Measurements from ENCODE around the gene CACNA1F.

The CACNA1F gene

DNA sequence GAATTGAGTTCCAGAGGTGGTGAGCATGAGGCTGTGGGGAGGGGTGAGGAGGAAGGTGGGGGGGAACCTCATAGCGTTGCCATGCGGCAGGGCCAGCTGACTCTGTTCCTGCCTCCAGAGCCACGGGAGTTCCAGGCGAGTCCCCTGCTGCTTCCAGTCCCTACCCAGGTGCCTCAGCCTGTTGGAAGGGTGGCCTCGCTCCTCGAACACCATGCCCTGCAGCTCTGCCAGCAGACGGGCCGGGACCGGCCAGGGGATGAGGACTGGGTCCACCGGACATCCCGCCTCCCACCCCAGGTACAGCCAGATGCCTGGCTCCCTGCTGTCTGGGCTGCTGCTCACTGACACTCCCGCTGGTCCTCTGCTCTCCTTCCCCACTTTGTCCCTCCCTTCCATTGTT lies 10.0 kb upstream of the CACNA1F start:
- 93% methylated on average over 12 of the region's 12 CpGs for WGBS (ENCODE audit: insufficient coverage)
- no peak overlapping the region for H3K4me3 ChIP-seq (ENCODE audit: control insufficient read depth in 1 of 7, extremely low read depth in 1 of 7, insufficient read depth in 4 of 7, low read depth in 2 of 7, low read length in 6 of 7)
- POLR2A ChIA-PET, result no interaction called here
- peaks cover 4 to 48% (median 17%) of the 10 kb centered on the region in 4 experiments for H3K36me3 ChIP-seq (ENCODE audit: control insufficient read depth in 4 of 4, insufficient read depth in 4 of 4, low read length in 3 of 4)
- H3K9me3 ChIP-seq (ENCODE audit: control extremely low read depth in 1 of 5, control insufficient read depth in 4 of 5, insufficient read depth in 2 of 5, low read depth in 1 of 5, low read length in 4 of 5), result no peaks in the 10 kb centered on the region
- H3K4me1 ChIP-seq (ENCODE audit: control extremely low read depth in 1 of 4, control insufficient read depth in 4 of 4, insufficient read depth in 4 of 4, low read length in 3 of 4), result no peaks in the 10 kb centered on the region
- DNase-seq, result no peak
- H3K27me3 ChIP-seq (replicated peaks in 2 of 5; ENCODE audit: control insufficient read depth in 4 of 5, insufficient read depth in 5 of 5, low read length in 4 of 5), result no peaks in the 10 kb centered on the region
- H3K27ac ChIP-seq (ENCODE audit: insufficient read depth in 1 of 2, low read depth in 1 of 2, low read length in 2 of 2, poor library complexity in 1 of 2, severe bottlenecking in 2 of 2), result no peak overlapping the region
- CTCF ChIA-PET, result no interaction called here

DNA sequence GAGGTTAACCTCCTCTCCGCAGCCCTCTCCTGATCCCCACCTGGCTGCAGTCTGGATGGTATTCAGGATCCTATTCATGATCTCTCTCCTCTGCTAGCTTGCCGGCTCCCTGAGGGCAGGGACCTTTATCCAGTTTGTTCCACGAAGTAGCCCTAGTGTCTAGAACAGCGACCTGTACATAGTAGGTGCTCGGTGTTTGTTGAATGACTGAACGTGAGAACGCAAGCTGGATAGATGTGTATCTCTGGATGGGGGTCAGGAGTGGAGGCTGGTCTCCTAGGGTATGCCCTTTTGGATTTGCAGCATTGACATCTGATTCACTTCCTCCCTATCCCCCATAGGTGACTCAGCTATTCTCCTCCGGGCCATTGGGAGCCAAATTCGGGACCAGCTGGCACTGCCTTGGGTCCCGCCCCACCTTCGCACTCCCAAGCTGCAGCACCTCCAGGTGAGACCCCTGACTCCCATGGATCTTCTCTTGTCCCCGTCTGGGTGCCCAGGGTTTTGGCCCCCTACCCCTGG lies 9.5 kb upstream of the CACNA1F start:
- Histone ChIP-seq H3K9me3 (ENCODE audit: control extremely low read depth in 1 of 5, control insufficient read depth in 4 of 5, insufficient read depth in 2 of 5, low read depth in 1 of 5, low read length in 4 of 5) (no peaks in the 10 kb centered on the region), H3K27me3 (replicated peaks in 2 of 5; ENCODE audit: control insufficient read depth in 4 of 5, insufficient read depth in 5 of 5, low read length in 4 of 5) (no peaks in the 10 kb centered on the region), H3K27ac (ENCODE audit: insufficient read depth in 1 of 2, low read depth in 1 of 2, low read length in 2 of 2, poor library complexity in 1 of 2, severe bottlenecking in 2 of 2) (no peak overlapping the region), H3K36me3 (ENCODE audit: control insufficient read depth in 4 of 4, insufficient read depth in 4 of 4, low read length in 3 of 4) (peaks cover 4 to 42% (median 15%) of the 10 kb centered on the region in 4 experiments), H3K4me1 (ENCODE audit: control extremely low read depth in 1 of 4, control insufficient read depth in 4 of 4, insufficient read depth in 4 of 4, low read length in 3 of 4) (peaks cover 0 to under 1% (median 0%) of the 10 kb centered on the region in 4 experiments), H3K4me3 (ENCODE audit: control insufficient read depth in 1 of 7, extremely low read depth in 1 of 7, insufficient read depth in 4 of 7, low read depth in 2 of 7, low read length in 6 of 7) (no peak overlapping the region)
- no peak for DNase-seq
- WGBS (ENCODE audit: insufficient coverage), result 83% methylated on average over 9 of the region's 12 CpGs
- ChIA-PET CTCF (no interaction called here), POLR2A (interaction anchor here (0.7 kb wide), 1 partner anchor 76 kb away, joined by 3 read pairs; no protein-coding TSS in a partner anchor)

DNA sequence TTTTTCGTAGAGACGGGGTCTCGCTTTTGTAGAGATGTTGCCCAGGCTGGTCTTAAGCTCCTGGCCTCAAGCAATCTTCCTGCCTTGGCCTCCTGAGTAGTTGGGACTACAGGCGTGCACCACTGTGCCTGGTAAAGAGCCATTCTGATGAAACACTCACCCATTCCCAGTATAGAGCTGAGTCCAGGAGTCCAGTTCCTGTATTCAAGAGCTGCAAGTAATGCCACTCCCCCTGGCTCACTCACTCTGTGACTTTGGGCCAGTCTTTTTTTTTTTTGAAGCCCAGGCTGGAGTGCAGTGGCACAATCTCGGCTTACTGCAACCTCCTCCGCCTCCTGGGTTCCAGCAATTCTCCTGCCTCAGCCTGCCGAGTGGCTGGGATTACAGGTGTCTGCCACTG lies 5.6 kb upstream of the CACNA1F start:
- 92% methylated on average over 4 of the region's 7 CpGs for WGBS (ENCODE audit: insufficient coverage)
- Histone ChIP-seq H3K36me3 (ENCODE audit: control insufficient read depth in 4 of 4, insufficient read depth in 4 of 4, low read length in 3 of 4) (peaks cover 2 to 19% (median 12%) of the 10 kb centered on the region in 4 experiments), H3K4me3 (ENCODE audit: control insufficient read depth in 1 of 7, extremely low read depth in 1 of 7, insufficient read depth in 4 of 7, low read depth in 2 of 7, low read length in 6 of 7) (no peak overlapping the region), H3K9me3 (ENCODE audit: control extremely low read depth in 1 of 5, control insufficient read depth in 4 of 5, insufficient read depth in 2 of 5, low read depth in 1 of 5, low read length in 4 of 5) (no peaks in the 10 kb centered on the region), H3K27ac (ENCODE audit: insufficient read depth in 1 of 2, low read depth in 1 of 2, low read length in 2 of 2, poor library complexity in 1 of 2, severe bottlenecking in 2 of 2) (no peak overlapping the region), H3K27me3 (replicated peaks in 2 of 5; ENCODE audit: control insufficient read depth in 4 of 5, insufficient read depth in 5 of 5, low read length in 4 of 5) (no peaks in the 10 kb centered on the region), H3K4me1 (ENCODE audit: control extremely low read depth in 1 of 4, control insufficient read depth in 4 of 4, insufficient read depth in 4 of 4, low read length in 3 of 4) (peaks cover 0 to 17% (median 12%) of the 10 kb centered on the region in 4 experiments)
- ChIA-PET POLR2A (no interaction called here), CTCF (interaction anchor here (0.6 kb wide), 1 partner anchor 451 kb away, joined by 3 read pairs; no protein-coding TSS in a partner anchor)
- DNase-seq, result no peak

DNA sequence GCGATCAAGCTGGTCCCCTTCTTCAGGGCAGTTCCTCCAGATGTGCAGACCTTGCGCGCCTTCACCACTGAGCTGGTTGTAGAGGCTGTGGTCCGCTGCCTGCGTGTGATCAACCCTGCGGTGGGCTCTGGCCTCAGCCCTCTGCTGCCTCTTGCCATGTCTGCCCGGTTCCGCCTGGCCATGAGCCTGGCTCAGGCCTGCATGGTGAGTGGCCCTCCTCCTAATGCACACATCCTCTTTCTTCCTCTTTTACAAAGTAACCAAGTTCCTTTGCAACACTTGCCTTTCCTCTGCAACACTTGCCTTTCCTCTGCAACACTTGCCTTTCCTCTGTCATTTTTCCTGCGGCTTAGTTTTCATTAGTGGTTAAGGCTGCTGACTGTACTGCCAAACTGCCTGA lies 3.9 kb upstream of the CACNA1F start:
- CTCF ChIA-PET, result interaction anchor here (1.7 kb wide), 1 partner anchor 45 kb away, joined by 4 read pairs; no protein-coding TSS in a partner anchor
- DNase-seq, result peak; percentile 12 to 73 (median 65)
- H3K27ac ChIP-seq (ENCODE audit: insufficient read depth in 1 of 2, low read depth in 1 of 2, low read length in 2 of 2, poor library complexity in 1 of 2, severe bottlenecking in 2 of 2), result no peak overlapping the region
- peaks cover 0 to 17% (median 12%) of the 10 kb centered on the region in 4 experiments for H3K4me1 ChIP-seq (ENCODE audit: control extremely low read depth in 1 of 4, control insufficient read depth in 4 of 4, insufficient read depth in 4 of 4, low read length in 3 of 4)
- no peaks in the 10 kb centered on the region for H3K9me3 ChIP-seq (ENCODE audit: control extremely low read depth in 1 of 5, control insufficient read depth in 4 of 5, insufficient read depth in 2 of 5, low read depth in 1 of 5, low read length in 4 of 5)
- POLR2A ChIA-PET, result no interaction called here
- H3K27me3 ChIP-seq (replicated peaks in 2 of 5; ENCODE audit: control insufficient read depth in 4 of 5, insufficient read depth in 5 of 5, low read length in 4 of 5), result no peaks in the 10 kb centered on the region
- peak overlapping the region in 3 of 7 experiments; percentile 1 to 20 (median 16) for H3K4me3 ChIP-seq (ENCODE audit: control insufficient read depth in 1 of 7, extremely low read depth in 1 of 7, insufficient read depth in 4 of 7, low read depth in 2 of 7, low read length in 6 of 7)
- peaks cover 0 to 5% (median 0%) of the 10 kb centered on the region in 4 experiments for H3K36me3 ChIP-seq (ENCODE audit: control insufficient read depth in 4 of 4, insufficient read depth in 4 of 4, low read length in 3 of 4)
- 72% methylated on average over 8 of the region's 9 CpGs for WGBS (ENCODE audit: insufficient coverage)

DNA sequence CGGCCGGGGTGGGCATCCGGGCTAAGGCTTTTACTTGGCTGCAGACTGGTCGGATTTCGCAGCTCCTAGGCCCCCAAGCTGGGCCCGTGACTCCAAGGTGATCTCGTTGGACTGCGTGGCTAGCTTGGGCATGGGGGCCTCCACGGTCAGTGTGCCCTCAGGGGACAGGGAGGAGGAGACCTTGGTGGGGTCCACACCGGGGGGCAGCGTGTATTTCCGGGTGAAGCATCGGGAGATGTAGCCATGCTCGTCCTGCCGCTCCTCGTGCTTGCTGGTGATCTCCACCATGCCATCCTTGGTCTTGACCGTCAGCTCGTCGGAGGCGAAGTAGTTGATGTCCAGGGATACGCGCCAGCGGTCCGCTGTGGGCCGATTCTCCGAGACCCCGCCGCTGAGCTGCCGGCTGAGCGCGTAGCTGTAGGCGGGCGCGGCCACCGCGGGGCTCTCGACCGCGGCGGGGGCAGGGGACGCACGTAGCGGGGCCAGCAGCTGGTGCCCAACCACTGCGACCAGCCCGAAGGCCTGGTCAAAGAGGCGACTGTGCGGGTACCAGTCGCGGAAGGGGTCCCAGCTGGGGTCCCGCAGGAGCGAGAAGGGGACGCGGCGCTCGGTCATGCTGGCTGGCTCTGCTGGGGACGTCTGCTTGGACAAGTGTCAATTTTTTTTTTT lies 881 bp upstream of the CACNA1F start:
- Histone ChIP-seq H3K4me3 (ENCODE audit: control insufficient read depth in 1 of 7, extremely low read depth in 1 of 7, insufficient read depth in 4 of 7, low read depth in 2 of 7, low read length in 6 of 7) (no peak overlapping the region), H3K9me3 (ENCODE audit: control extremely low read depth in 1 of 5, control insufficient read depth in 4 of 5, insufficient read depth in 2 of 5, low read depth in 1 of 5, low read length in 4 of 5) (no peaks in the 10 kb centered on the region), H3K36me3 (ENCODE audit: control insufficient read depth in 4 of 4, insufficient read depth in 4 of 4, low read length in 3 of 4) (no peaks in the 10 kb centered on the region), H3K27ac (ENCODE audit: insufficient read depth in 1 of 2, low read depth in 1 of 2, low read length in 2 of 2, poor library complexity in 1 of 2, severe bottlenecking in 2 of 2) (no peak overlapping the region), H3K4me1 (ENCODE audit: control extremely low read depth in 1 of 4, control insufficient read depth in 4 of 4, insufficient read depth in 4 of 4, low read length in 3 of 4) (peaks cover 0 to 30% (median 19%) of the 10 kb centered on the region in 4 experiments), H3K27me3 (replicated peaks in 2 of 5; ENCODE audit: control insufficient read depth in 4 of 5, insufficient read depth in 5 of 5, low read length in 4 of 5) (no peaks in the 10 kb centered on the region)
- ChIA-PET CTCF (interaction anchor here (1.6 to 1.7 kb wide), 2 partner anchors 14 to 42 kb away, joined by 3 to 6 read pairs; no protein-coding TSS in a partner anchor), POLR2A (no interaction called here)
- no peak for DNase-seq
- 78% methylated on average over 54 of the region's 56 CpGs for WGBS (ENCODE audit: insufficient coverage)

DNA sequence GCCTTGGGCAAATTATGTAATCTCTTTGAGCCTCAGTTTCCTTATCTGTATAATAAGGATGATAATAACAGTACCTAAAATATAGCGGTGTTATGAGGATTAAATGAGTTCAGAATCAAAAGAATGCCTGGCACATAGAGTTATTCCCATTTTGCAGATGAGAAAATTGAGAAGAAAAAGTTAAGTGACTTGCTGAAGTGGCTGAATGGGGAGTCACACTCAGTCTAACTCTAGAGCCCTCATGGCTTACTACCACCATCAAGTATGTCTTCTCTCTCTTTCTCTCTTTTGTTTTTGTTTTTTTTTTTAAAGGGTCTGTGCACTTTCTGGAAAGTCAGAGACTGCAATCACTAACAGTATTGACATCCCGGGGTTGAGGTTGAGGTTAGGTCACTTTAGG lies 615 bp downstream of the CACNA1F start:
- no peak overlapping the region for H3K27ac ChIP-seq (ENCODE audit: insufficient read depth in 1 of 2, low read depth in 1 of 2, low read length in 2 of 2, poor library complexity in 1 of 2, severe bottlenecking in 2 of 2)
- no peaks in the 10 kb centered on the region for H3K9me3 ChIP-seq (ENCODE audit: control extremely low read depth in 1 of 5, control insufficient read depth in 4 of 5, insufficient read depth in 2 of 5, low read depth in 1 of 5, low read length in 4 of 5)
- H3K27me3 ChIP-seq (replicated peaks in 2 of 5; ENCODE audit: control insufficient read depth in 4 of 5, insufficient read depth in 5 of 5, low read length in 4 of 5), result no peaks in the 10 kb centered on the region
- peaks cover 0 to 29% (median 18%) of the 10 kb centered on the region in 4 experiments for H3K4me1 ChIP-seq (ENCODE audit: control extremely low read depth in 1 of 4, control insufficient read depth in 4 of 4, insufficient read depth in 4 of 4, low read length in 3 of 4)
- POLR2A ChIA-PET, result interaction anchor here (0.7 kb wide), 1 partner anchor 15 kb away, joined by 3 read pairs; no protein-coding TSS in a partner anchor
- H3K36me3 ChIP-seq (ENCODE audit: control insufficient read depth in 4 of 4, insufficient read depth in 4 of 4, low read length in 3 of 4), result no peaks in the 10 kb centered on the region
- no peak for DNase-seq
- CTCF ChIA-PET, result no interaction called here
- no peak overlapping the region for H3K4me3 ChIP-seq (ENCODE audit: control insufficient read depth in 1 of 7, extremely low read depth in 1 of 7, insufficient read depth in 4 of 7, low read depth in 2 of 7, low read length in 6 of 7)
- WGBS (ENCODE audit: insufficient coverage), result no CpG with 5 or more reads among the region's 2 CpGs

DNA sequence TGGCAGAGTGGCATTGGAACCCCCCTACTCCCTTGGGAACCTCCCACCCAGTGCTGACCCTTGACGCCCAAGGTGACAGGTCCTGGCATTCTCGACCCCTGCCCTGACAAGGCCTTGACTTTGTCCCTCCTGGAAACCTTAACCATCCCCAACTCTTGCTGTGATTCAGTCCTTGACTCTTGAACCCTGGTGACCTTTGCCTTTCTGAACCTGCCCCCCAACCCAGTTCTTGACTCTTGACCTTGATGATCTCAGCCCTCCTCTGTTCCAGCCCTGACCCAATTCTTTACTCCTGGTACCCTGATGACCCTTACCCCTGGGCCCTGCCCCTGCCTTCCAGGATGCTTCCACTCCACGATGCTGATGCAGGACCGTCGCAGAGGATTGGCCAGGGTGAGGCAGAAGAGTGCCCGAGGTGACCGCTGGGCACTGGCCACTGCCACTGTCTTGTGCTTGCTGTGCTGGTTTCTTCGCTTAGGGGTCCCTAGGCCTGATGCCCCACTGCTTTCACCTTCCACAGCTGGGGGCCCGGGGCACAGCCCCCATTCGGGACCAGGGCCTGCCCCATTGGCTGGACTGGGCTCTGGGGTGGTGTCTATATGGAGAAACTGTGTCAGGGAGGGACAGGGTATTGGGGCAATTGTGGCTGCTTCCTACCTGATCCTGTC lies 1.7 kb downstream of the CACNA1F start:
- Histone ChIP-seq H3K4me3 (ENCODE audit: control insufficient read depth in 1 of 7, extremely low read depth in 1 of 7, insufficient read depth in 4 of 7, low read depth in 2 of 7, low read length in 6 of 7) (peak overlapping the region in 3 of 7 experiments; percentile 66 to 76 (median 71)), H3K9me3 (ENCODE audit: control extremely low read depth in 1 of 5, control insufficient read depth in 4 of 5, insufficient read depth in 2 of 5, low read depth in 1 of 5, low read length in 4 of 5) (no peaks in the 10 kb centered on the region), H3K4me1 (ENCODE audit: control extremely low read depth in 1 of 4, control insufficient read depth in 4 of 4, insufficient read depth in 4 of 4, low read length in 3 of 4) (peaks cover 0 to 19% (median 10%) of the 10 kb centered on the region in 4 experiments), H3K27ac (ENCODE audit: insufficient read depth in 1 of 2, low read depth in 1 of 2, low read length in 2 of 2, poor library complexity in 1 of 2, severe bottlenecking in 2 of 2) (no peak overlapping the region), H3K27me3 (replicated peaks in 2 of 5; ENCODE audit: control insufficient read depth in 4 of 5, insufficient read depth in 5 of 5, low read length in 4 of 5) (no peaks in the 10 kb centered on the region), H3K36me3 (ENCODE audit: control insufficient read depth in 4 of 4, insufficient read depth in 4 of 4, low read length in 3 of 4) (no peaks in the 10 kb centered on the region)
- WGBS (ENCODE audit: insufficient coverage), result 86% methylated on average over 10 of the region's 10 CpGs
- POLR2A ChIA-PET, result interaction anchor here (0.7 kb wide), 1 partner anchor 14 kb away, joined by 3 read pairs; no protein-coding TSS in a partner anchor
- no peak for DNase-seq
- CTCF ChIA-PET, result no interaction called here

Measured in common myeloid progenitor, CD34-positive (primary cell).